ENCODE measurements around the gene PPIP5K2.

DNA sequence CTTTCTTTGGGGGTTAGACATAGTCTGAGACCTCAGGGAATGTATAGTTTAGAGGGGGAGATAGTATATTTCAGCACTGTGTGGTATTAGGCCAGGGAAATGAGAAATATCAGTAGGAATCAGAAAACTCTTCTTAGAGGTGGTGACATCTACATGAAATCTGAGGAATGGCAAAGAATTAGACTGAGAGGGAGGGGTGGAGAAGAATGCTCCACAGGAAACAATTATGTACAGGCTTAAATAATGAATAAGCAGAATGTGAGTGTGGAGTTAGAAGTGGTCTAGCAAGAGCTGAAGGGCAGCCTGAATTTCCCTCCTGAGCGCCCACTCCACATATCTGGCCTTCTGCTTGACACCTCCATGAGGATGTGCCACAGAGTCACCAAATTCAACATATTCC, 134.8 kb downstream of the PPIP5K2 start:
- no peak for TF ChIP-seq POLR2A (IDR thresholded peaks at IDR 0.05)
- TF ChIP-seq, protein P1, sequence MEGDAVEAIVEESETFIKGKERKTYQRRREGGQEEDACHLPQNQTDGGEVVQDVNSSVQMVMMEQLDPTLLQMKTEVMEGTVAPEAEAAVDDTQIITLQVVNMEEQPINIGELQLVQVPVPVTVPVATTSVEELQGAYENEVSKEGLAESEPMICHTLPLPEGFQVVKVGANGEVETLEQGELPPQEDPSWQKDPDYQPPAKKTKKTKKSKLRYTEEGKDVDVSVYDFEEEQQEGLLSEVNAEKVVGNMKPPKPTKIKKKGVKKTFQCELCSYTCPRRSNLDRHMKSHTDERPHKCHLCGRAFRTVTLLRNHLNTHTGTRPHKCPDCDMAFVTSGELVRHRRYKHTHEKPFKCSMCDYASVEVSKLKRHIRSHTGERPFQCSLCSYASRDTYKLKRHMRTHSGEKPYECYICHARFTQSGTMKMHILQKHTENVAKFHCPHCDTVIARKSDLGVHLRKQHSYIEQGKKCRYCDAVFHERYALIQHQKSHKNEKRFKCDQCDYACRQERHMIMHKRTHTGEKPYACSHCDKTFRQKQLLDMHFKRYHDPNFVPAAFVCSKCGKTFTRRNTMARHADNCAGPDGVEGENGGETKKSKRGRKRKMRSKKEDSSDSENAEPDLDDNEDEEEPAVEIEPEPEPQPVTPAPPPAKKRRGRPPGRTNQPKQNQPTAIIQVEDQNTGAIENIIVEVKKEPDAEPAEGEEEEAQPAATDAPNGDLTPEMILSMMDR (IDR thresholded peaks at IDR 0.05) = no peak

Measured in body of pancreas (tissue), 4 donors.